ENCODE measurements around the gene USP1. TPM values are rescaled to one million over a fixed set of nuclear protein-coding genes. Genes with fewer than 3 reads are reported as not detected.

Gene USP1
- total RNA-seq, 1 experiment from 2014 or later: 42.9 TPM

GRCh38 chr1:62426237-62426636, 10.6 kb upstream of the USP1 start:
- ChIA-PET POLR2A (no interaction called here), CTCF (interaction anchor here (0.5 kb wide), 1 partner anchor 28 kb away, joined by 5 read pairs; no protein-coding TSS in a partner anchor)
- no peak for DNase-seq (ENCODE audit: low read depth, low spot score)
- no TSS peak for BruUV-seq (replicated peaks)
- H3K27me3 ChIP-seq (ENCODE audit: control insufficient read depth, insufficient read depth, low read length): no peaks in the 10 kb centered on the region; the same call in 1 of the 2 replicates
- intact Hi-C loops (cut with micrococcal nuclease; ENCODE audit: unreplicated experiment) (no loop called here), in situ Hi-C loops (cut with HindIII; ENCODE audit: low pct_unique_long_range_greater_than_20kb, low sequenced_read_pairs) (no loop called here)
- ATAC-seq: no peak
- TF ChIP-seq CTCF (IDR thresholded peaks at IDR 0.05) (no peak), REST (IDR thresholded peaks at IDR 0.05; ENCODE audit: insufficient read depth in 1 of 2, low read depth in 2 of 2, low read length in 1 of 2) (no peak), TCF7L2 (IDR thresholded peaks at IDR 0.05; ENCODE audit: low read depth, low read length) (no peak), POLR2AphosphoS5 (IDR thresholded peaks at IDR 0.05; ENCODE audit: low read depth, low read length) (no peak), SIN3A (IDR thresholded peaks at IDR 0.05; ENCODE audit: borderline replicate concordance, insufficient read depth, low read depth, low read length) (no peak)
- no peaks in the 10 kb centered on the region for H3K36me3 ChIP-seq (ENCODE audit: control insufficient read depth, insufficient read depth, low read length)
- H3K9me3 ChIP-seq (ENCODE audit: control insufficient read depth, insufficient read depth, low read depth, low read length): no peaks in the 10 kb centered on the region
- H3K27ac ChIP-seq (ENCODE audit: low read length): no peak overlapping the region
- no peaks in the 10 kb centered on the region for H3K4me1 ChIP-seq (ENCODE audit: control insufficient read depth, insufficient read depth, low read length)
- no peak overlapping the region for H3K4me3 ChIP-seq (ENCODE audit: low read depth in 2 of 2, low read length in 2 of 2)

- no peak for DNase-seq (ENCODE audit: low read depth, low spot score)
- TF ChIP-seq POLR2AphosphoS5 (IDR thresholded peaks at IDR 0.05; ENCODE audit: low read depth, low read length) (no peak), TCF7L2 (IDR thresholded peaks at IDR 0.05; ENCODE audit: low read depth, low read length) (no peak), REST (IDR thresholded peaks at IDR 0.05; ENCODE audit: insufficient read depth in 1 of 2, low read depth in 2 of 2, low read length in 1 of 2) (no peak), SIN3A (IDR thresholded peaks at IDR 0.05; ENCODE audit: borderline replicate concordance, insufficient read depth, low read depth, low read length) (no peak), CTCF (IDR thresholded peaks at IDR 0.05) (no peak)
- no peak for ATAC-seq
- no peak overlapping the region for H3K27ac ChIP-seq (ENCODE audit: low read length)
- POLR2A ChIA-PET: interaction anchor here (0.8 kb wide), 1 partner anchor 9 kb away, joined by 5 read pairs; no protein-coding TSS in a partner anchor
- no peaks in the 10 kb centered on the region for H3K9me3 ChIP-seq (ENCODE audit: control insufficient read depth, insufficient read depth, low read depth, low read length)
- H3K4me3 ChIP-seq (ENCODE audit: low read depth in 2 of 2, low read length in 2 of 2): no peak overlapping the region
- in situ Hi-C loops (cut with HindIII; ENCODE audit: low pct_unique_long_range_greater_than_20kb, low sequenced_read_pairs) (no loop called here), intact Hi-C loops (cut with micrococcal nuclease; ENCODE audit: unreplicated experiment) (no loop called here)
- H3K27me3 ChIP-seq (ENCODE audit: control insufficient read depth, insufficient read depth, low read length): no peaks in the 10 kb centered on the region; the same call in 1 of the 2 replicates
- CTCF ChIA-PET: no interaction called here
- BruUV-seq (replicated peaks): no TSS peak
- H3K36me3 ChIP-seq (ENCODE audit: control insufficient read depth, insufficient read depth, low read length): no peaks in the 10 kb centered on the region
- H3K4me1 ChIP-seq (ENCODE audit: control insufficient read depth, insufficient read depth, low read length): no peaks in the 10 kb centered on the region
Measured at GRCh38 chr1:62426794-62427193, 10.1 kb upstream of the USP1 start.
